GM12878 (cell line): Measurements from ENCODE around the gene SLC1A7. TPM values are rescaled to one million over a fixed set of nuclear protein-coding genes. Genes with fewer than 3 reads are reported as not detected.

ENCODE experiments used
- ATAC-seq: fragments of 200-7000 bp; cut with Tn5 transposase; 3 replicates; pipeline ENCODE4 v1.9.1; 2020; ENCODE audit warnings: mild to moderate bottlenecking, moderate library complexity
- BruUV-seq: library from RNA; stranded (reverse); fragments of 400-500 nt; replicated peaks from 2 replicates; lab custom pipeline; 2021; lab: Mats Ljungman, UMichigan
- CTCF ChIA-PET: fragments of 300-600 bp; sonication (Branson Sonifier 250); formaldehyde crosslinking; extraction: SDS; loops from one replicate; lab custom pipeline; 2021; ENCODE audit warnings: inconsistent platforms; lab: Yijun Ruan, JAX
- POLR2A ChIA-PET: fragments of 350-600 bp; formaldehyde crosslinking; extraction: SDS; loops from one replicate; lab custom pipeline; 2021; ENCODE audit warnings: inconsistent platforms; lab: Charles Lee
- RAD21 ChIA-PET: fragments of 300-600 bp; sonication (Branson Sonifier 250); formaldehyde crosslinking; loops from one replicate; lab custom pipeline; 2023; ENCODE audit warnings: antibody characterized with exemption; ENCODE audit not compliant: unreplicated experiment; lab: Charles Lee
- SMC1A ChIA-PET: fragments of 300-600 bp; sonication (Branson Sonifier 250); formaldehyde crosslinking; loops from one replicate; lab custom pipeline; 2023; ENCODE audit not compliant: unreplicated experiment, uncharacterized antibody; lab: Charles Lee
- DNase-seq: peaks from one replicate; pipeline ENCODE4 v3.0.0-alpha.2; 2011; ENCODE audit warnings: low read depth, low spot score
- FAIRE-seq: peaks from 3 replicates; lab custom pipeline; 2011; peaks lifted over from hg19 to GRCh38; lab: Jason Lieb, UNC
- H2AFZ ChIP-seq: 2 replicates; pipeline ENCODE4 v1.6.0; 2011; ENCODE audit warnings: low read depth, low read length, control low read depth; ENCODE audit not compliant: control insufficient read depth
- H3K27ac ChIP-seq: 2 replicates; pipeline ENCODE4 v1.5.1; 2011; ENCODE audit warnings: control low read depth; ENCODE audit not compliant: control insufficient read depth, insufficient read depth
- H3K27me3 ChIP-seq, 2 experiments: replicated peaks in 1 of 2; 2 replicates each; pipeline versions ENCODE4 v1.6.0 to v1.6.1; 2011; ENCODE audit warnings: low read length in 1 of 2; ENCODE audit not compliant: control insufficient read depth in 2 of 2, insufficient read depth in 2 of 2
- H3K36me3 ChIP-seq, 2 experiments: 2 replicates each; pipeline ENCODE4 v1.5.1; 2011; ENCODE audit warnings: low read length in 1 of 2; ENCODE audit not compliant: control insufficient read depth in 2 of 2, insufficient read depth in 2 of 2
- H3K4me1 ChIP-seq: 2 replicates; pipeline ENCODE4 v1.6.1; 2011; ENCODE audit warnings: mild to moderate bottlenecking, low read length, moderate library complexity, mixed read lengths; ENCODE audit not compliant: control insufficient read depth, insufficient read depth
- H3K4me2 ChIP-seq: 2 replicates; pipeline ENCODE4 v1.6.0; 2011; ENCODE audit warnings: control low read depth; ENCODE audit not compliant: control insufficient read depth, insufficient read depth
- H3K4me3 ChIP-seq: fragments of 200-600 bp; sonication (generic); 2 replicates; pipeline ENCODE4 v1.5.1; 2016
- H3K79me2 ChIP-seq: 2 replicates; pipeline ENCODE4 v1.6.0; 2011; ENCODE audit warnings: low read length; ENCODE audit not compliant: control insufficient read depth, insufficient read depth
- H3K9ac ChIP-seq: 2 replicates; pipeline ENCODE4 v1.8.0; 2011; ENCODE audit warnings: low read length, control low read depth, mixed read lengths; ENCODE audit not compliant: control insufficient read depth, insufficient read depth
- H3K9me3 ChIP-seq: replicated peaks from 3 replicates; pipeline ENCODE4 v1.5.1; 2011; ENCODE audit warnings: mild to moderate bottlenecking, low read length; ENCODE audit not compliant: control insufficient read depth, insufficient read depth
- H4K20me1 ChIP-seq: 2 replicates; pipeline ENCODE4 v1.6.0; 2011; ENCODE audit not compliant: control insufficient read depth, insufficient read depth
- BMI1 ChIP-seq: fragments of 450-650 bp; IDR thresholded peaks from 2 replicates; pipeline ENCODE4 v1.6.1; 2016; ENCODE audit warnings: mild to moderate bottlenecking, moderate library complexity, borderline replicate concordance
- CBX3 ChIP-seq: fragments of 200-600 bp; sonication (generic); IDR thresholded peaks from 2 replicates; pipeline ENCODE4 v1.6.1; 2016; ENCODE audit warnings: low read depth, borderline replicate concordance
- CHD4 ChIP-seq: fragments of 200-600 bp; sonication (generic); IDR thresholded peaks from 2 replicates; pipeline ENCODE4 v1.6.1; 2016; ENCODE audit warnings: mild to moderate bottlenecking
- CUX1 ChIP-seq: IDR thresholded peaks from 2 replicates; pipeline ENCODE4 v1.6.1; 2012; ENCODE audit warnings: improper control_type of control experiment, low read depth, low read length; ENCODE audit not compliant: insufficient replicate concordance
- GATAD2B ChIP-seq: fragments of 450-650 bp; conservative IDR thresholded peaks from 2 replicates; pipeline ENCODE4 v1.6.1; 2017; ENCODE audit warnings: low read depth, mild to moderate bottlenecking, moderate library complexity
- HDAC2 ChIP-seq: fragments of 200-600 bp; sonication (generic); IDR thresholded peaks from 2 replicates; pipeline ENCODE4 v1.6.1; 2017
- IRF4 ChIP-seq: IDR thresholded peaks from 2 replicates; pipeline ENCODE4 v1.6.1; 2011; ENCODE audit warnings: low read depth, low read length
- NKRF ChIP-seq: fragments of 450-650 bp; conservative IDR thresholded peaks from 2 replicates; pipeline ENCODE4 v1.6.1; 2017; ENCODE audit warnings: mild to moderate bottlenecking, moderate library complexity
- NR2C1 ChIP-seq: fragments of 450-650 bp; IDR thresholded peaks from 2 replicates; pipeline ENCODE4 v1.6.1; 2017; ENCODE audit warnings: antibody characterized with exemption, mild to moderate bottlenecking, moderate library complexity
- RFX5 ChIP-seq: IDR thresholded peaks from 2 replicates; pipeline ENCODE4 v1.6.1; 2011; ENCODE audit warnings: low read depth, low read length, improper control_type of control experiment
- SRF ChIP-seq, 2 experiments: IDR thresholded peaks; 2 replicates each; pipeline ENCODE4 v1.6.1; 2011; ENCODE audit warnings: low read depth in 2 of 2, low read length in 2 of 2, mild to moderate bottlenecking in 1 of 2, moderate library complexity in 1 of 2
- YY1 ChIP-seq: IDR thresholded peaks from 2 replicates; pipeline ENCODE4 v1.6.1; 2011; ENCODE audit warnings: low read depth, mild to moderate bottlenecking, low read length
- WGBS: methylation state at CpG from one replicate; pipeline ENCODE4 v1.1.6; 2016; ENCODE audit warnings: low lambda C conversion rate; ENCODE audit not compliant: insufficient replicate concordance, insufficient coverage; ENCODE audit errors: missing lambda C conversion rate; 5-methylcytosine and 5-hydroxymethylcytosine counted together
- in situ Hi-C: fragments of 300-500 bp; cut with MboI; formaldehyde crosslinking; loops from 9 replicates; pipeline ENCODE4 v1.14.3; 2018; ENCODE audit warnings: mixed read lengths
- intact Hi-C: fragments of 100-400 bp; cut with micrococcal nuclease; formaldehyde crosslinking; loops from one replicate; pipeline ENCODE4 v1.14.2; 2022; ENCODE audit not compliant: unreplicated experiment
- polyA plus RNA-seq, 11 experiments: library from polyadenylated mRNA; depleted of rRNA in 4 of 11; unstranded in 6 of 11; stranded (reverse) in 5 of 11; fragments of >200 nt; fragmentation: Nextera tagmentation in 4 of 11; fragmentation: Illumina TruSeq in 1 of 11; extraction: Ambion mirVana in 4 of 11; extraction: Trizol in 1 of 11; gene quantifications; 1 replicate in 1 of 11; 2 replicates in 10 of 11; pipeline versions ENCODE4 v1.2.1 to v1.2.3, GENCODE V29; 2011 to 2016; ENCODE audit warnings: inconsistent platforms in 2 of 11, missing spikeins in 2 of 11, low read depth in 1 of 11
- total RNA-seq, 4 experiments: library from RNA; depleted of rRNA in 3 of 4; stranded (reverse); fragments of >200 nt in 3 of 4; fragmentation: Illumina TruSeq in 1 of 4; extraction: Trizol in 1 of 4; gene quantifications; 2 replicates each; pipeline versions ENCODE4 v1.2.1 to v1.2.3, GENCODE V29; 2013 to 2021

SLC1A7 gene
- total and polyA plus RNA-seq, 10 of the 15 experiments (the other 5 are each of a cell fraction or from before 2014, with no cell fraction given) = not detected

DNA sequence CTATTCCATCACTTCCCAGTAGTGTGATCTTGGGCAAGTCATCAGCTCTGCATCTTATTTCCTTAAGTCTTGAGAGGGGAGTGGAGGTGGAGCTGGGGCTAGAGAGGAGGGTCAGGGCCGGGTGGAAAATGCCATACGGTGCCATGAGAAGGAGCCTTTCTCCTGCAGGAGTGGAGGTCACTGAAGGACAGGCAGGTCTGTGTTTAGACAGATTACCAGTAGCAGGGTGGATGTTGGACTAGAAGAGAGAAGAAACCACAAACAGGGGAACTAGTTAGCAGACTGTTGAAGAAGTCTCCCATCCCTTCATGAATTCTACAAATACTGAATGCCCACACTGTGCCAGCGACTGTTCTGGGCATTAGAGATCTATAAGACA lies 40.3 kb upstream of the SLC1A7 start:
- in situ Hi-C loops = loop anchor here (25.0 kb wide), 1 partner anchor 270 kb away; the partner anchor contains the start of gene ECHDC2
- no peak overlapping the region for H2AFZ ChIP-seq
- ATAC-seq = no peak

More for the DNA sequence above, 40.3 kb upstream of the SLC1A7 start:
- no peak overlapping the region for H3K4me3 ChIP-seq
- no peak for DNase-seq
- RAD21 ChIA-PET = interaction anchor here (0.6 to 1.4 kb wide), 4 partner anchors 9 to 130 kb away, joined by 3 read pairs; no protein-coding TSS in a partner anchor
- POLR2A ChIA-PET = no interaction called here
- BruUV-seq = no TSS peak
- no peak overlapping the region for H3K9ac ChIP-seq
- H3K27me3 ChIP-seq = no peaks in the 10 kb centered on the region; a peak in 1 of 4 replicates
- H4K20me1 ChIP-seq = no peaks in the 10 kb centered on the region
- intact Hi-C loops = loop anchor here (1.0 kb wide), 2 partner anchors 277 to 481 kb away; no protein-coding TSS in a partner anchor
- TF ChIP-seq NR2C1 = no peak
- TF ChIP-seq SRF (IDR thresholded peaks at IDR 0.05; ENCODE audit: low read depth in 2 of 2, low read length in 2 of 2) = no peak
- no peak for TF ChIP-seq HDAC2
- TF ChIP-seq YY1 = no peak
- no peak for TF ChIP-seq CUX1
- no peak for TF ChIP-seq NKRF
- no peak for TF ChIP-seq IRF4
- no peak for TF ChIP-seq RFX5
- no peak for TF ChIP-seq CBX3
- no peak for TF ChIP-seq GATAD2B
- TF ChIP-seq CHD4 = no peak
- no peak for TF ChIP-seq BMI1
- H3K4me2 ChIP-seq = no peak overlapping the region
- no peak overlapping the region for H3K27ac ChIP-seq
- FAIRE-seq = no peak
- WGBS = 12% methylated on average over 3 of the region's 3 CpGs
- SMC1A ChIA-PET = interaction anchor here (1.0 to 2.0 kb wide), 4 partner anchors 7 to 12 kb away, joined by 3 to 5 read pairs (median 4); no protein-coding TSS in a partner anchor
- no peaks in the 10 kb centered on the region; the same call in 2 of the 3 replicates for H3K9me3 ChIP-seq
- H3K36me3 ChIP-seq = no peaks in the 10 kb centered on the region
- CTCF ChIA-PET = interaction anchor here (0.7 to 4.2 kb wide), 18 partner anchors 8 to 486 kb away, joined by 3 to 32 read pairs (median 4); partner anchors contain the start of gene MAGOH
- no peaks in the 10 kb centered on the region for H3K79me2 ChIP-seq
- H3K4me1 ChIP-seq = no peaks in the 10 kb centered on the region
